Liver (tissue), 9 donors: Measurements from ENCODE around the gene RAB15. TPM values are rescaled to one million over a fixed set of nuclear protein-coding genes. Genes with fewer than 3 reads are reported as not detected.
A peak's percentile ranks its signal among the peaks of the same experiment; 100 is the strongest.

Source experiments
- DNase-seq: peaks from one replicate; pipeline ENCODE4 v3.0.0-alpha.2; 2017; ENCODE audit warnings: low spot score
- H3K27ac ChIP-seq, 2 donors: one replicate each; pipeline ENCODE4 v1.7.0; 2013; ENCODE audit warnings: inconsistent platforms in 2 of 2, low read length in 2 of 2, control low read depth in 1 of 2, low read depth in 1 of 2, mild to moderate bottlenecking in 1 of 2
- H3K27me3 ChIP-seq, 4 donors: one replicate each; pipeline versions ENCODE4 v1.6.1 to v1.7.0; 2013; ENCODE audit warnings: low read length in 3 of 4, inconsistent platforms in 1 of 4, mild to moderate bottlenecking in 1 of 4, moderate library complexity in 1 of 4; ENCODE audit not compliant: control insufficient read depth in 4 of 4, insufficient read depth in 4 of 4
- H3K36me3 ChIP-seq, 4 donors: one replicate each; pipeline versions ENCODE4 v1.6.1 to v1.7.0; 2013; ENCODE audit warnings: low read length in 3 of 4, mild to moderate bottlenecking in 3 of 4, low read depth in 1 of 4, moderate library complexity in 1 of 4; ENCODE audit not compliant: control insufficient read depth in 4 of 4, insufficient read depth in 3 of 4
- H3K4me1 ChIP-seq, 4 donors: one replicate each; pipeline versions ENCODE4 v1.6.1 to v1.7.0; 2013; ENCODE audit warnings: low read length in 3 of 4, mild to moderate bottlenecking in 3 of 4, moderate library complexity in 1 of 4; ENCODE audit not compliant: control insufficient read depth in 4 of 4, insufficient read depth in 4 of 4
- H3K4me3 ChIP-seq, 3 donors: one replicate each; pipeline versions ENCODE4 v1.6.1 to v1.7.0; 2013; ENCODE audit warnings: low read length in 3 of 3, control low read depth in 1 of 3, low read depth in 1 of 3, mild to moderate bottlenecking in 1 of 3
- H3K9ac ChIP-seq, 2 donors: one replicate each; pipeline ENCODE4 v1.7.0; 2013; ENCODE audit warnings: low read length in 2 of 2, mild to moderate bottlenecking in 2 of 2, moderate library complexity in 2 of 2, control low read depth in 1 of 2, low read depth in 1 of 2
- H3K9me3 ChIP-seq, 4 donors: one replicate each; pipeline versions ENCODE4 v1.6.1 to v1.7.0; 2013; ENCODE audit warnings: low read length in 3 of 4; ENCODE audit not compliant: control insufficient read depth in 4 of 4
- ATF3 ChIP-seq: IDR thresholded peaks from 2 replicates; pipeline ENCODE4 v1.6.1; 2016; ENCODE audit warnings: antibody characterized with exemption
- CTCF ChIP-seq: fragments of 150-350 bp; IDR thresholded peaks from 2 replicates; pipeline ENCODE4 v1.5.1; 2017; ENCODE audit warnings: improper control_type of control experiment, low read depth, low read length; ENCODE audit not compliant: missing input control
- EGR1 ChIP-seq, 2 donors: IDR thresholded peaks; 2 replicates each; pipeline ENCODE4 v1.6.1; 2016 to 2018; ENCODE audit warnings: antibody characterized with exemption in 2 of 2, low read depth in 2 of 2
- GABPA ChIP-seq, 2 donors: IDR thresholded peaks in 1 of 2; conservative IDR thresholded peaks in 1 of 2; 2 replicates each; pipeline ENCODE4 v1.6.1; 2016; ENCODE audit warnings: antibody characterized with exemption in 2 of 2, mild to moderate bottlenecking in 1 of 2, moderate library complexity in 1 of 2
- HNF4G ChIP-seq: IDR thresholded peaks from 2 replicates; pipeline ENCODE4 v1.6.1; 2016; ENCODE audit warnings: antibody characterized with exemption
- JUND ChIP-seq, 2 donors: IDR thresholded peaks; 2 replicates each; pipeline ENCODE4 v1.6.1; 2016; ENCODE audit warnings: antibody characterized with exemption in 2 of 2
- MAX ChIP-seq: IDR thresholded peaks from 2 replicates; pipeline ENCODE4 v1.6.1; 2016; ENCODE audit warnings: antibody characterized with exemption
- NR2F2 ChIP-seq: IDR thresholded peaks from 2 replicates; pipeline ENCODE4 v1.6.1; 2016; ENCODE audit warnings: antibody characterized with exemption
- RAD21 ChIP-seq, 2 donors: IDR thresholded peaks; 2 replicates each; pipeline ENCODE4 v1.6.1; 2016; ENCODE audit warnings: antibody characterized with exemption in 2 of 2, mild to moderate bottlenecking in 2 of 2
- REST ChIP-seq: IDR thresholded peaks from 2 replicates; pipeline ENCODE4 v1.6.1; 2016; ENCODE audit warnings: antibody characterized with exemption, mild to moderate bottlenecking
- RXRA ChIP-seq, 2 donors: IDR thresholded peaks; 2 replicates each; pipeline ENCODE4 v1.6.1; 2017 to 2018; ENCODE audit warnings: antibody characterized with exemption in 2 of 2, mild to moderate bottlenecking in 1 of 2
- SP1 ChIP-seq: IDR thresholded peaks from 2 replicates; pipeline ENCODE4 v1.6.1; 2018; ENCODE audit warnings: antibody characterized with exemption, mild to moderate bottlenecking
- TAF1 ChIP-seq: conservative IDR thresholded peaks from 2 replicates; pipeline ENCODE4 v1.6.1; 2016; ENCODE audit warnings: antibody characterized with exemption, mild to moderate bottlenecking
- YY1 ChIP-seq: IDR thresholded peaks from 2 replicates; pipeline ENCODE4 v1.6.1; 2016; ENCODE audit warnings: antibody characterized with exemption, mild to moderate bottlenecking
- ZBTB33 ChIP-seq: IDR thresholded peaks from 2 replicates; pipeline ENCODE4 v1.6.1; 2016; ENCODE audit warnings: antibody characterized with exemption
- WGBS: extraction: QIAGEN DNeasy Blood & Tissue Kit; methylation state at CpG from one replicate; pipeline ENCODE4 v1.1.7; 2013; 5-methylcytosine and 5-hydroxymethylcytosine counted together
- polyA plus RNA-seq, 2 donors: library from polyadenylated mRNA; stranded (reverse) in 1 of 2; unstranded in 1 of 2; fragments of 200-250 nt in 1 of 2; fragments of >200 nt in 1 of 2; fragmentation: Nextera tagmentation in 1 of 2; extraction: Ambion mirVana in 1 of 2; gene quantifications; one replicate each; pipeline versions ENCODE4 v1.2.1 to v1.2.3, GENCODE V29; 2013 to 2015
- total RNA-seq, 2 donors: library from RNA; depleted of rRNA; stranded (reverse); fragments of >200 nt; gene quantifications; one replicate each; pipeline ENCODE4 v1.2.3, GENCODE V29; 2014
- donor health status: healthy.
- donor health status: healthy.
- donor health status: healthy.
- donor health status: healthy.
- donor health status: healthy.

The RAB15 gene
- total and polyA plus RNA-seq, 4 donors, result 5.5 to 18.0 (median 11.1) TPM

- Histone ChIP-seq H3K9me3 (no peaks in the 10 kb centered on the region), H3K36me3 (no peaks in the 10 kb centered on the region), H3K27ac (no peak overlapping the region), H3K27me3 (no peaks in the 10 kb centered on the region), H3K9ac (no peak overlapping the region), H3K4me1 (peaks cover 4 to 14% (median 13%) of the 10 kb centered on the region in 4 donors), H3K4me3 (no peak overlapping the region)
- no peak for TF ChIP-seq HNF4G
- TF ChIP-seq NR2F2, result no peak
- no peak for TF ChIP-seq TAF1
- TF ChIP-seq EGR1 (IDR thresholded peaks at IDR 0.05; ENCODE audit: low read depth in 2 of 2), result no peak
- TF ChIP-seq ATF3, result no peak
- TF ChIP-seq YY1, result no peak
- TF ChIP-seq GABPA (IDR thresholded peaks at IDR 0.05 in 1 of 2, conservative IDR thresholded peaks at IDR 0.05 in 1 of 2), result no peak
- no peak for DNase-seq
- 98% methylated on average over 9 of the region's 9 CpGs for WGBS
Observed at GRCh38 chr14:64973826-64974225, 1.7 kb upstream of the RAB15 start.

- H3K4me1 ChIP-seq, result peaks cover 4 to 14% (median 13%) of the 10 kb centered on the region in 4 donors
- no peaks in the 10 kb centered on the region for H3K36me3 ChIP-seq
- DNase-seq, result no peak
- no peak overlapping the region for H3K27ac ChIP-seq
- no peak for TF ChIP-seq MAX
- no peak for TF ChIP-seq JUND (IDR thresholded peaks at IDR 0.05)
- TF ChIP-seq TAF1, result no peak
- TF ChIP-seq EGR1 (IDR thresholded peaks at IDR 0.05; ENCODE audit: low read depth in 2 of 2), result no peak
- H3K9me3 ChIP-seq, result no peaks in the 10 kb centered on the region
- 76% methylated on average over 8 of the region's 8 CpGs for WGBS
- H3K4me3 ChIP-seq, result no peak overlapping the region
- no peak overlapping the region for H3K9ac ChIP-seq
- no peaks in the 10 kb centered on the region for H3K27me3 ChIP-seq
Observed at GRCh38 chr14:64973026-64973442, 898 bp upstream of the RAB15 start.

GRCh38 chr14:64971491-64971942 is 619 bp downstream of the RAB15 start:
- WGBS, result 6% methylated on average over 31 of the region's 31 CpGs
- peak overlapping the region in 1 of 2 donors; percentile 65 for H3K9ac ChIP-seq
- no peaks in the 10 kb centered on the region for H3K9me3 ChIP-seq
- peak overlapping the region; percentile 69 to 94 (median 78) for H3K4me3 ChIP-seq
- H3K27ac ChIP-seq, result no peak overlapping the region
- no peak for DNase-seq
- H3K4me1 ChIP-seq, result peaks cover 4 to 14% (median 13%) of the 10 kb centered on the region in 4 donors
- H3K27me3 ChIP-seq, result no peaks in the 10 kb centered on the region
- no peak for TF ChIP-seq RXRA (IDR thresholded peaks at IDR 0.05)
- TF ChIP-seq YY1, result no peak
- no peak for TF ChIP-seq RAD21 (IDR thresholded peaks at IDR 0.05)
- no peak for TF ChIP-seq ZBTB33
- TF ChIP-seq REST, result no peak
- TF ChIP-seq SP1, result no peak
- TF ChIP-seq MAX, result no peak
- TF ChIP-seq EGR1 (IDR thresholded peaks at IDR 0.05; ENCODE audit: low read depth in 2 of 2), result no peak
- no peak for TF ChIP-seq TAF1
- TF ChIP-seq NR2F2, result no peak
- TF ChIP-seq HNF4G, result no peak
- no peak for TF ChIP-seq ATF3
- no peak for TF ChIP-seq CTCF
- no peaks in the 10 kb centered on the region for H3K36me3 ChIP-seq
